B cell (primary cell): Measurements from ENCODE around the gene TEKT2. TPM values are rescaled to one million over a fixed set of nuclear protein-coding genes. Genes with fewer than 3 reads are reported as not detected.

Source experiments
- ATAC-seq: fragments of 200-7000 bp; cut with Tn5 transposase; one replicate; pipeline ENCODE4 v1.10.0; 2021; ENCODE audit warnings: low read depth, mild to moderate bottlenecking, moderate number of reproducible peaks, moderate library complexity
- CTCF ChIA-PET: fragments of 350-600 bp; sonication (Branson Sonifier 250); formaldehyde crosslinking; loops from one replicate; lab custom pipeline; 2021; ENCODE audit warnings: antibody characterized with exemption, inconsistent platforms; lab: Charles Lee
- POLR2A ChIA-PET: fragments of 350-600 bp; sonication (Branson Sonifier 250); formaldehyde crosslinking; loops from one replicate; lab custom pipeline; 2021; ENCODE audit warnings: antibody characterized with exemption; lab: Charles Lee
- DNase-seq: peaks from one replicate; pipeline ENCODE4 v3.0.0; 2013
- H2AFZ ChIP-seq: 2 replicates; pipeline ENCODE4 v1.6.1; 2012; ENCODE audit warnings: mild to moderate bottlenecking, low read depth, low read length; ENCODE audit not compliant: insufficient read depth, poor library complexity, severe bottlenecking
- H3K27ac ChIP-seq, 2 donors: 1 replicate in 1 of 2; 2 replicates in 1 of 2; pipeline ENCODE4 v1.5.1; 2012 to 2013; ENCODE audit warnings: low read length in 2 of 2, mild to moderate bottlenecking in 2 of 2, moderate library complexity in 1 of 2
- H3K27me3 ChIP-seq, 4 experiments: fragments of 200-600 bp in 1 of 4; sonication (generic) in 1 of 4; replicated peaks in 1 of 4; 1 replicate in 2 of 4; 2 replicates in 2 of 4; pipeline versions ENCODE4 v1.6.1 to v1.7.0; 2013 to 2016; ENCODE audit warnings: low read length in 3 of 4, mild to moderate bottlenecking in 2 of 4, mixed read lengths in 1 of 4, moderate library complexity in 1 of 4; ENCODE audit not compliant: insufficient read depth in 4 of 4, control insufficient read depth in 3 of 4; ENCODE audit errors: control extremely low read depth in 1 of 4
- H3K36me3 ChIP-seq, 2 experiments: replicated peaks in 1 of 2; 1 replicate in 1 of 2; 2 replicates in 1 of 2; pipeline versions ENCODE4 v1.6.1 to v1.7.1; 2013; ENCODE audit warnings: low read length in 1 of 2; ENCODE audit not compliant: insufficient read depth in 2 of 2, control insufficient read depth in 1 of 2; ENCODE audit errors: control extremely low read depth in 1 of 2, extremely low read depth in 1 of 2
- H3K4me1 ChIP-seq, 2 donors: fragments of 200-600 bp in 1 of 2; sonication (generic) in 1 of 2; 1 replicate in 1 of 2; 2 replicates in 1 of 2; pipeline versions ENCODE4 v1.5.1 to v1.6.1; 2013 to 2017; ENCODE audit warnings: low read length in 2 of 2; ENCODE audit not compliant: control insufficient read depth in 2 of 2, insufficient read depth in 2 of 2
- H3K4me2 ChIP-seq: replicated peaks from 2 replicates; pipeline ENCODE3; 2012; ENCODE audit warnings: mild to moderate bottlenecking, low read depth, low read length; ENCODE audit not compliant: poor library complexity, severe bottlenecking
- H3K4me3 ChIP-seq, 5 experiments: fragments of 200-600 bp in 1 of 5; sonication (generic) in 1 of 5; 1 replicate in 3 of 5; 2 replicates in 2 of 5; pipeline versions ENCODE4 v1.5.1 to v1.7.0; 2011 to 2016; ENCODE audit warnings: low read length in 4 of 5, mild to moderate bottlenecking in 4 of 5, low read depth in 2 of 5, control low read depth in 1 of 5, moderate library complexity in 1 of 5; ENCODE audit not compliant: insufficient read depth in 1 of 5; ENCODE audit errors: control extremely low read depth in 1 of 5, extremely low read depth in 1 of 5
- H3K79me2 ChIP-seq: fragments of 200-600 bp; sonication (generic); one replicate; pipeline ENCODE4 v1.6.0; 2016; ENCODE audit warnings: low read length; ENCODE audit not compliant: control insufficient read depth, insufficient read depth
- H3K9ac ChIP-seq: fragments of 200-600 bp; sonication (generic); 2 replicates; pipeline ENCODE4 v1.6.1; 2017; ENCODE audit warnings: mild to moderate bottlenecking, low read length, moderate library complexity
- H3K9me3 ChIP-seq, 3 donors: one replicate each; pipeline versions ENCODE4 v1.6.1 to v1.7.1; 2013; ENCODE audit warnings: low read length in 2 of 3; ENCODE audit not compliant: control insufficient read depth in 2 of 3, insufficient read depth in 1 of 3; ENCODE audit errors: control extremely low read depth in 1 of 3
- H4K20me1 ChIP-seq: 2 replicates; pipeline ENCODE4 v1.6.0; 2012; ENCODE audit warnings: mild to moderate bottlenecking, low read length; ENCODE audit not compliant: insufficient read depth, control insufficient read depth, poor library complexity, severe bottlenecking
- H3K27ac Mint-ChIP-seq: one replicate; pipeline ENCODE4 v1.8.0; 2021; ENCODE audit warnings: mixed read lengths
- H3K27me3 Mint-ChIP-seq: one replicate; pipeline ENCODE4 v1.8.0; 2021; ENCODE audit warnings: mixed read lengths
- H3K4me1 Mint-ChIP-seq: one replicate; pipeline ENCODE4 v1.8.0; 2021; ENCODE audit warnings: mixed read lengths
- H3K4me3 Mint-ChIP-seq: one replicate; pipeline ENCODE4 v1.8.0; 2021; ENCODE audit warnings: mixed read lengths
- H3K9me3 Mint-ChIP-seq: one replicate; pipeline ENCODE4 v1.8.0; 2022; ENCODE audit warnings: mixed read lengths; ENCODE audit not compliant: insufficient read depth
- EZH2 ChIP-seq: IDR thresholded peaks from 2 replicates; pipeline ENCODE4 v1.6.1; 2012; ENCODE audit warnings: borderline replicate concordance, low read depth, mild to moderate bottlenecking, moderate library complexity, low read length; ENCODE audit not compliant: insufficient read depth, poor library complexity, severe bottlenecking
- WGBS: methylation state at CpG from one replicate; pipeline ENCODE4 v1.1.5; 2013; ENCODE audit warnings: missing lambda C conversion rate; ENCODE audit not compliant: insufficient coverage; 5-methylcytosine and 5-hydroxymethylcytosine counted together
- intact Hi-C: fragments of 100-400 bp; cut with micrococcal nuclease; formaldehyde crosslinking; loops from one replicate; pipeline ENCODE4 v1.10.0; 2022
- polyA plus RNA-seq: library from polyadenylated mRNA; depleted of rRNA; stranded (reverse); fragments of >200 nt; gene quantifications from 2 replicates; pipeline ENCODE4 v1.2.3, GENCODE V29; 2012
- total RNA-seq, 2 donors: library from RNA; stranded (reverse); fragments of 120-200 nt in 1 of 2; gene quantifications; 1 replicate in 1 of 2; 2 replicates in 1 of 2; pipeline versions ENCODE4 v1.2.3 to v1.2.4, GENCODE V29; 2013 to 2022
- TF ChIP-seq, protein P1 (sequence below): fragments of 200-600 bp; IDR thresholded peaks from one replicate; pipeline ENCODE4 v1.8.0; 2022; ENCODE audit warnings: antibody characterized with exemption, mild to moderate bottlenecking

The TEKT2 gene
- total and polyA plus RNA-seq, 2 donors (not counting 1 experiment from before 2014, with no cell fraction given), result not detected

DNA sequence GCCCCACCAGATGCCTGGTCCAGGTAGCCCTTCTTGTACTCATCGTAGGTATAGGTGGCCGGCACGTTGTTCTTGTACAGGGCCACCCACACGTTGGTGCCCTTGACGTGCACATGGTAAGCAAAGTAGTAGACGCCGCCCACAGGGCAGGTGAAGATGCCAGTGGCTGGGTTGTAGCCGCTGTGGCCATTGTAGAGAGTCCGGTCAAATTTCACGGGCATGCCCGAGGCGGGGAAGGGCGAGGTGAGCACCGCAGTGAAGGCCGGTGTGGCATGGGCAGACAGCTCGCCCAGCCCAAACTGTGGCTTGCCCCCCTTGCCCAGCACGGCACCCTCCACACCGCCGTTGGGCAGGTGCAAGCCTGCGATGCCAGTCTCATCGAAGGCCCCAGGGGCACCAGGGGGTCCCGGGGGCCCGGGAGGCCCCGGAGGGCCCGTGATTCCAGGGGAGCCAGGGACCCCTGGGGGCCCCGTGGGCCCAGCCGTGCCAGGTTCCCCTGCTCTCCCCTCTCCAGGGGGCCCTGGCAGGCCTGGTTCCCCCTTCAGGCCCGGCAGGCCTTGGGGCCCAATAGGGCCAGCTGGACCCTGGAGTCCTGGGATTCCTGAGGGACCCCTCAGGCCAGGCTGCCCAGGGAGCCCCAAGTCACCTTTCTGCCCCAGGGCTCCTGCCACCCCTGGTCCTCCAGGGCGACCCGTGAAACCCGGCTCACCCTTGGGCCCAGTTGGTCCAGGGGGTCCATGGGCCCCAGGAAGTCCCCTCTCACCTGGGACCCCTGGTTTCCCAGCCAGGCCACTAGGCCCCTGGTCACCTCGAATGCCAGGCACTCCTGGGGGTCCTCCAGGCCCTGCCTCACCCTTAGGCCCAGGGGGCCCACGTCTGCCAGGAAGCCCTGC lies 14.0 kb downstream of the TEKT2 start:
- H3K27me3 Mint-ChIP-seq, result no peaks in the 10 kb centered on the region
- Histone ChIP-seq H3K27ac (no peak overlapping the region), H3K9ac (no peak overlapping the region), H3K4me3 (no peak overlapping the region), H2AFZ (no peak overlapping the region), H3K27me3 (no peaks in the 10 kb centered on the region), H3K4me1 (peaks cover 0 to 7% of the 10 kb centered on the region in 2 donors), H4K20me1 (no peaks in the 10 kb centered on the region), H3K4me2 (no peak overlapping the region), H3K79me2 (no peaks in the 10 kb centered on the region), H3K36me3 (peaks cover 0 to 34% of the 10 kb centered on the region in 2 experiments), H3K9me3 (no peaks in the 10 kb centered on the region)
- TF ChIP-seq, protein P1, sequence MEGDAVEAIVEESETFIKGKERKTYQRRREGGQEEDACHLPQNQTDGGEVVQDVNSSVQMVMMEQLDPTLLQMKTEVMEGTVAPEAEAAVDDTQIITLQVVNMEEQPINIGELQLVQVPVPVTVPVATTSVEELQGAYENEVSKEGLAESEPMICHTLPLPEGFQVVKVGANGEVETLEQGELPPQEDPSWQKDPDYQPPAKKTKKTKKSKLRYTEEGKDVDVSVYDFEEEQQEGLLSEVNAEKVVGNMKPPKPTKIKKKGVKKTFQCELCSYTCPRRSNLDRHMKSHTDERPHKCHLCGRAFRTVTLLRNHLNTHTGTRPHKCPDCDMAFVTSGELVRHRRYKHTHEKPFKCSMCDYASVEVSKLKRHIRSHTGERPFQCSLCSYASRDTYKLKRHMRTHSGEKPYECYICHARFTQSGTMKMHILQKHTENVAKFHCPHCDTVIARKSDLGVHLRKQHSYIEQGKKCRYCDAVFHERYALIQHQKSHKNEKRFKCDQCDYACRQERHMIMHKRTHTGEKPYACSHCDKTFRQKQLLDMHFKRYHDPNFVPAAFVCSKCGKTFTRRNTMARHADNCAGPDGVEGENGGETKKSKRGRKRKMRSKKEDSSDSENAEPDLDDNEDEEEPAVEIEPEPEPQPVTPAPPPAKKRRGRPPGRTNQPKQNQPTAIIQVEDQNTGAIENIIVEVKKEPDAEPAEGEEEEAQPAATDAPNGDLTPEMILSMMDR, result no peak
- no peak for TF ChIP-seq EZH2
- H3K9me3 Mint-ChIP-seq, result no peaks in the 10 kb centered on the region
- H3K4me1 Mint-ChIP-seq, result peaks cover 2% of the 10 kb centered on the region
- intact Hi-C loops, result loop anchor here (5.0 kb wide), 1 partner anchor 1334 kb away; no protein-coding TSS in a partner anchor
- CTCF ChIA-PET, result interaction anchor here (1.9 to 7.4 kb wide), 3 partner anchors 36 to 189 kb away, joined by 15 to 58 read pairs (median 56); no protein-coding TSS in a partner anchor
- H3K27ac Mint-ChIP-seq, result no peak overlapping the region
- no peak for DNase-seq
- no peak overlapping the region for H3K4me3 Mint-ChIP-seq
- ATAC-seq, result no peak
- WGBS, result 94% methylated on average over 33 of the region's 33 CpGs
- POLR2A ChIA-PET, result no interaction called here
